ENCODE results near the gene PRPH2. TPM values are rescaled to one million over a fixed set of nuclear protein-coding genes. Genes with fewer than 3 reads are reported as not detected.

The PRPH2 gene
- total RNA-seq, 2 experiments from 2014 or later: not detected

GRCh38 chr6:42729731-42730130, 7.3 kb upstream of the PRPH2 start:
- H3K9me3 ChIP-seq (ENCODE audit: low read length): peaks cover 6% of the 10 kb centered on the region; the same call in 1 of the 2 replicates
- no TSS peak for BruUV-seq (replicated peaks)
- H3K4me3 ChIP-seq (ENCODE audit: low read depth, low read length, poor library complexity, severe bottlenecking): no peak overlapping the region
- no peak for TF ChIP-seq CTCF (conservative IDR thresholded peaks at IDR 0.05; ENCODE audit: low read length)
- TF ChIP-seq EZH2phosphoT487 (IDR thresholded peaks at IDR 0.05; ENCODE audit: borderline replicate concordance, low read depth, low read length): no peak
- intact Hi-C loops (cut with micrococcal nuclease; ENCODE audit: unreplicated experiment): loop anchor here (5.0 kb wide), 2 partner anchors 162 to 168 kb away; no protein-coding TSS in a partner anchor
- ChIA-PET CTCF (ENCODE audit: unreplicated experiment) (interaction anchor here (0.6 to 1.5 kb wide), 2 partner anchors 68 to 150 kb away, joined by 3 to 4 read pairs; partner anchors contain the start of gene RPL7L1), POLR2A (interaction anchor here (0.6 to 2.2 kb wide), 10 partner anchors 11 to 282 kb away, joined by 3 to 10 read pairs (median 5); partner anchors contain the start of gene TBCC)
- no peaks in the 10 kb centered on the region for H4K20me1 ChIP-seq (ENCODE audit: insufficient read depth, low read length)
- H3K79me2 ChIP-seq (ENCODE audit: insufficient read depth, low read depth, low read length): no peaks in the 10 kb centered on the region
- no peak overlapping the region for H3K27ac ChIP-seq (ENCODE audit: low read depth, low read length, poor library complexity, severe bottlenecking)
- H2AFZ ChIP-seq (ENCODE audit: low read length): no peak overlapping the region
- H3K36me3 ChIP-seq (ENCODE audit: insufficient read depth, low read length): no peaks in the 10 kb centered on the region
- no peak overlapping the region for H3K4me2 ChIP-seq (ENCODE audit: low read length)
- H3K4me1 ChIP-seq (ENCODE audit: insufficient read depth, low read length, poor library complexity, severe bottlenecking): peaks cover 16% of the 10 kb centered on the region
- no peaks in the 10 kb centered on the region for H3K9me2 ChIP-seq (ENCODE audit: insufficient read depth, low read length)
- DNase-seq (ENCODE audit: low spot score): no peak

- peaks cover 3% of the 10 kb centered on the region; the same call in 1 of the 2 replicates for H3K9me3 ChIP-seq (ENCODE audit: low read length)
- POLR2A ChIA-PET: no interaction called here
- no peak overlapping the region for H3K4me2 ChIP-seq (ENCODE audit: low read length)
- TF ChIP-seq EZH2phosphoT487 (IDR thresholded peaks at IDR 0.05; ENCODE audit: borderline replicate concordance, low read depth, low read length) (no peak), CTCF (conservative IDR thresholded peaks at IDR 0.05; ENCODE audit: low read length) (no peak)
- no peaks in the 10 kb centered on the region for H3K36me3 ChIP-seq (ENCODE audit: insufficient read depth, low read length)
- H3K4me3 ChIP-seq (ENCODE audit: low read depth, low read length, poor library complexity, severe bottlenecking): no peak overlapping the region
- H4K20me1 ChIP-seq (ENCODE audit: insufficient read depth, low read length): no peaks in the 10 kb centered on the region
- no peak overlapping the region for H2AFZ ChIP-seq (ENCODE audit: low read length)
- no TSS peak for BruUV-seq (replicated peaks)
- no peak for DNase-seq (ENCODE audit: low spot score)
- H3K27ac ChIP-seq (ENCODE audit: low read depth, low read length, poor library complexity, severe bottlenecking): no peak overlapping the region
- H3K4me1 ChIP-seq (ENCODE audit: insufficient read depth, low read length, poor library complexity, severe bottlenecking): peaks cover 16% of the 10 kb centered on the region
- no peaks in the 10 kb centered on the region for H3K79me2 ChIP-seq (ENCODE audit: insufficient read depth, low read depth, low read length)
- CTCF ChIA-PET (ENCODE audit: unreplicated experiment): no interaction called here
- intact Hi-C loops (cut with micrococcal nuclease; ENCODE audit: unreplicated experiment): loop anchor here (5.0 kb wide), 2 partner anchors 160 to 170 kb away; no protein-coding TSS in a partner anchor
- H3K9me2 ChIP-seq (ENCODE audit: insufficient read depth, low read length): no peaks in the 10 kb centered on the region
Measured at GRCh38 chr6:42727627-42728026, 5.2 kb upstream of the PRPH2 start.

- intact Hi-C loops (cut with micrococcal nuclease; ENCODE audit: unreplicated experiment): loop anchor here (5.0 kb wide), 2 partner anchors 160 to 170 kb away; no protein-coding TSS in a partner anchor
- H3K4me1 ChIP-seq (ENCODE audit: insufficient read depth, low read length, poor library complexity, severe bottlenecking): peaks cover 16% of the 10 kb centered on the region
- CTCF ChIA-PET (ENCODE audit: unreplicated experiment): interaction anchor here (1.7 kb wide), 1 partner anchor 15 kb away, joined by 6 read pairs; no protein-coding TSS in a partner anchor
- peak overlapping the region; percentile 60 for H3K4me2 ChIP-seq (ENCODE audit: low read length)
- no peaks in the 10 kb centered on the region for H3K36me3 ChIP-seq (ENCODE audit: insufficient read depth, low read length)
- BruUV-seq (replicated peaks): no TSS peak
- DNase-seq (ENCODE audit: low spot score): no peak
- POLR2A ChIA-PET: interaction anchor here (1.5 to 1.9 kb wide), 2 partner anchors 9 to 64 kb away, joined by 6 read pairs; no protein-coding TSS in a partner anchor
- H2AFZ ChIP-seq (ENCODE audit: low read length): peak overlapping the region; percentile 97
- no peak for TF ChIP-seq EZH2phosphoT487 (IDR thresholded peaks at IDR 0.05; ENCODE audit: borderline replicate concordance, low read depth, low read length)
- TF ChIP-seq CTCF (conservative IDR thresholded peaks at IDR 0.05; ENCODE audit: low read length): no peak
- no peaks in the 10 kb centered on the region for H3K9me3 ChIP-seq (ENCODE audit: low read length)
- no peaks in the 10 kb centered on the region for H3K9me2 ChIP-seq (ENCODE audit: insufficient read depth, low read length)
- H3K4me3 ChIP-seq (ENCODE audit: low read depth, low read length, poor library complexity, severe bottlenecking): no peak overlapping the region
- H4K20me1 ChIP-seq (ENCODE audit: insufficient read depth, low read length): no peaks in the 10 kb centered on the region
- H3K79me2 ChIP-seq (ENCODE audit: insufficient read depth, low read depth, low read length): no peaks in the 10 kb centered on the region
- H3K27ac ChIP-seq (ENCODE audit: low read depth, low read length, poor library complexity, severe bottlenecking): peak overlapping the region; percentile 36
Measured at GRCh38 chr6:42727087-42727611, 4.8 kb upstream of the PRPH2 start.

Data from OCI-LY7 (cell line).